ENCODE data around the gene HSPBAP1.

- TF ChIP-seq CTCF (IDR thresholded peaks at IDR 0.05) (no peak), POLR2A (IDR thresholded peaks at IDR 0.05) (no peak)
Measured at GRCh38 chr3:122714273-122714672, 79.4 kb downstream of the HSPBAP1 start.
